ENCODE results near the gene CCNQ.

Gene CCNQ

GRCh38 chrX:153568451-153569011 is 30.4 kb downstream of the CCNQ start:
- H3K27me3 ChIP-seq (ENCODE audit: control insufficient read depth in 1 of 2, insufficient read depth in 2 of 2, low read length in 2 of 2) = peaks cover 0 to 13% of the 10 kb centered on the region in 2 donors
- H3K4me1 ChIP-seq (ENCODE audit: control insufficient read depth, insufficient read depth, low read length) = no peaks in the 10 kb centered on the region
- no peak overlapping the region for H3K9ac ChIP-seq (ENCODE audit: low read length in 2 of 2)
- no peak overlapping the region for H3K4me3 ChIP-seq (ENCODE audit: low read length in 2 of 2)
- no peaks in the 10 kb centered on the region for H3K36me3 ChIP-seq (ENCODE audit: control insufficient read depth in 2 of 2, insufficient read depth in 2 of 2, low read length in 2 of 2)
- no peaks in the 10 kb centered on the region for H3K9me3 ChIP-seq (ENCODE audit: control insufficient read depth in 2 of 2, low read length in 2 of 2)
- H3K27ac ChIP-seq (ENCODE audit: low read length) = no peak overlapping the region

- no peak overlapping the region for H3K27ac ChIP-seq (ENCODE audit: low read length)
- no peaks in the 10 kb centered on the region for H3K4me1 ChIP-seq (ENCODE audit: control insufficient read depth, insufficient read depth, low read length)
- no peaks in the 10 kb centered on the region for H3K36me3 ChIP-seq (ENCODE audit: control insufficient read depth in 2 of 2, insufficient read depth in 2 of 2, low read length in 2 of 2)
- H3K27me3 ChIP-seq (ENCODE audit: control insufficient read depth in 1 of 2, insufficient read depth in 2 of 2, low read length in 2 of 2) = peaks cover 0 to 8% of the 10 kb centered on the region in 2 donors
- H3K9ac ChIP-seq (ENCODE audit: low read length in 2 of 2) = no peak overlapping the region
- H3K4me3 ChIP-seq (ENCODE audit: low read length in 2 of 2) = no peak overlapping the region
- no peaks in the 10 kb centered on the region for H3K9me3 ChIP-seq (ENCODE audit: control insufficient read depth in 2 of 2, low read length in 2 of 2)
Observed at GRCh38 chrX:153565996-153566580, 32.9 kb downstream of the CCNQ start.

DNA sequence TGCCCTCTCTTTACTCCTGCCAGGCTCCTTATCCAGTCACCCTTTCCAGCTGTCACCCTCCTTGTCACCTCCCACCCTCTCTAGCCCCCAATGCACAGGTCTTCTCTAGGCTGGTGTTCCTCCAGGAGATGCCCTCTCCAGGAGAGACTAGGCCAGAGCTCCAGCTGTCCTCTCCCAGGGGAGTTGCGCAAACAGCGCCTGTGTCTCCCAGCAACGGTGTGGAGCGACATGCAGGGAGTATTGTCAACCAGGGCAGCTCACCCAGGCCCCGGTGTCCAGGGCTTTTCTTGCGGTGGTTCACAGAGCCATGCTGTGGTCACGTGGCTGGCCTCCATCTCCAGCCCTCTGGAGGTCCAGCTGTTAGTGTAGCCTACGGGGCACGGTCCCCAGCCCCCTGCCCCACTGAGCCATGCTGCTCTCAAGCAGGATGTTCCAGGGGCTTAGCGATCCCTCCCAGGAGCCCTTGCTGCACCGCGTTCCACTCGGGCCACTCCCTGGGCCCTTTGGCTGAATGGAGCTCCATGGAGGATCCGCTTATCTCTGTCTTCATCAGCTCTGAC is 34.8 kb downstream of the CCNQ start:
- no peaks in the 10 kb centered on the region for H3K9me3 ChIP-seq (ENCODE audit: control insufficient read depth in 2 of 2, low read length in 2 of 2)
- H3K4me3 ChIP-seq (ENCODE audit: low read length in 2 of 2) = no peak overlapping the region
- H3K4me1 ChIP-seq (ENCODE audit: control insufficient read depth, insufficient read depth, low read length) = no peaks in the 10 kb centered on the region
- no peaks in the 10 kb centered on the region for H3K36me3 ChIP-seq (ENCODE audit: control insufficient read depth in 2 of 2, insufficient read depth in 2 of 2, low read length in 2 of 2)
- no peak overlapping the region for H3K27ac ChIP-seq (ENCODE audit: low read length)
- peaks cover 0 to 6% of the 10 kb centered on the region in 2 donors for H3K27me3 ChIP-seq (ENCODE audit: control insufficient read depth in 1 of 2, insufficient read depth in 2 of 2, low read length in 2 of 2)
- H3K9ac ChIP-seq (ENCODE audit: low read length in 2 of 2) = no peak overlapping the region

DNA sequence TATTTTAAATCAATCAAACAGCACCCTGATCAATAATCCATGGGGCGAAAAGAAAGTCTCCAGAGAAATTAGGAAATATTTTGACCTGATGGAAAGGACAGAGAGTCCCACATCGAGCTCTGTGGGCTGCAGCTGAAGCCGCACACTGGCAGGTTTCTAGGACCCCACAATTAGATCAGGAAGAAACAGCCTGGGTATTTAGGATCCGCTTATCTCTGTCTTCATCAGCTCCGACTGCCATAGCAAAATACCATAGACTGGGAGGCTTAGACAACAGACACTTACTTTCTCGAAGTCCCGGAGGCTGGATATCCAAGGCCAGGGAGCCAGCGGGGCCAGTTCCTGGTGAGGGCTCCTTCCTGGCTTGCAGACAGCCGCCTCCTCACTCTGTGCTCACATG is 36.4 kb downstream of the CCNQ start:
- no peaks in the 10 kb centered on the region for H3K9me3 ChIP-seq (ENCODE audit: control insufficient read depth in 2 of 2, low read length in 2 of 2)
- no peak overlapping the region for H3K27ac ChIP-seq (ENCODE audit: low read length)
- H3K4me1 ChIP-seq (ENCODE audit: control insufficient read depth, insufficient read depth, low read length) = no peaks in the 10 kb centered on the region
- no peaks in the 10 kb centered on the region for H3K36me3 ChIP-seq (ENCODE audit: control insufficient read depth in 2 of 2, insufficient read depth in 2 of 2, low read length in 2 of 2)
- H3K27me3 ChIP-seq (ENCODE audit: control insufficient read depth in 1 of 2, insufficient read depth in 2 of 2, low read length in 2 of 2) = peaks cover 0 to 5% of the 10 kb centered on the region in 2 donors
- H3K4me3 ChIP-seq (ENCODE audit: low read length in 2 of 2) = no peak overlapping the region
- H3K9ac ChIP-seq (ENCODE audit: low read length in 2 of 2) = no peak overlapping the region

GRCh38 chrX:153561337-153561736 is 37.6 kb downstream of the CCNQ start:
- H3K9me3 ChIP-seq (ENCODE audit: control insufficient read depth in 2 of 2, low read length in 2 of 2) = no peaks in the 10 kb centered on the region
- no peaks in the 10 kb centered on the region for H3K36me3 ChIP-seq (ENCODE audit: control insufficient read depth in 2 of 2, insufficient read depth in 2 of 2, low read length in 2 of 2)
- H3K4me3 ChIP-seq (ENCODE audit: low read length in 2 of 2) = no peak overlapping the region
- H3K27ac ChIP-seq (ENCODE audit: low read length) = no peak overlapping the region
- H3K27me3 ChIP-seq (ENCODE audit: control insufficient read depth in 1 of 2, insufficient read depth in 2 of 2, low read length in 2 of 2) = peaks cover 0 to 7% of the 10 kb centered on the region in 2 donors
- no peak overlapping the region for H3K9ac ChIP-seq (ENCODE audit: low read length in 2 of 2)
- H3K4me1 ChIP-seq (ENCODE audit: control insufficient read depth, insufficient read depth, low read length) = no peaks in the 10 kb centered on the region

DNA sequence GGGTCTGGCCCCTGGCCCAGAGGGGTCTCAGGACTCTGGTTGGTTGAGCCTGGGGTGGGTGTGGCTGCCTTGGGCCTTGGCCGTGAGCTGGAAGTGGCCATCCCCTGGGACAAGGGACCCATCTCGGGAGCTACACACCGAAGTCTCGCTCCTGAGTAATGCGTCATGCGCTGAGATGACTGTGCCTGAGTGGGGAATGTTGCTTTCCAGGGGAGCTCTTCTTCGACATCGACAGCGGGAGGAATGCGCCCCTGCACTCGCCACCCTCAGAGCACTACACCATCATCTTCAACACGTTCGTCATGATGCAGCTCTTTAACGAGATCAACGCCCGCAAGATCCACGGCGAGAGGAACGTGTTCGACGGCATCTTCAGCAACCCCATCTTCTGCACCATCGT is 38.5 kb downstream of the CCNQ start:
- H3K4me1 ChIP-seq (ENCODE audit: control insufficient read depth, insufficient read depth, low read length) = no peaks in the 10 kb centered on the region
- H3K36me3 ChIP-seq (ENCODE audit: control insufficient read depth in 2 of 2, insufficient read depth in 2 of 2, low read length in 2 of 2) = no peaks in the 10 kb centered on the region
- H3K4me3 ChIP-seq (ENCODE audit: low read length in 2 of 2) = no peak overlapping the region
- H3K9ac ChIP-seq (ENCODE audit: low read length in 2 of 2) = no peak overlapping the region
- no peak overlapping the region for H3K27ac ChIP-seq (ENCODE audit: low read length)
- no peaks in the 10 kb centered on the region for H3K9me3 ChIP-seq (ENCODE audit: control insufficient read depth in 2 of 2, low read length in 2 of 2)
- H3K27me3 ChIP-seq (ENCODE audit: control insufficient read depth in 1 of 2, insufficient read depth in 2 of 2, low read length in 2 of 2) = peaks cover 0 to 7% of the 10 kb centered on the region in 2 donors

GRCh38 chrX:153560000-153560399 is 38.9 kb downstream of the CCNQ start:
- Histone ChIP-seq H3K9ac (ENCODE audit: low read length in 2 of 2) (no peak overlapping the region), H3K27me3 (ENCODE audit: control insufficient read depth in 1 of 2, insufficient read depth in 2 of 2, low read length in 2 of 2) (peaks cover 0 to 9% of the 10 kb centered on the region in 2 donors), H3K36me3 (ENCODE audit: control insufficient read depth in 2 of 2, insufficient read depth in 2 of 2, low read length in 2 of 2) (no peaks in the 10 kb centered on the region)

DNA sequence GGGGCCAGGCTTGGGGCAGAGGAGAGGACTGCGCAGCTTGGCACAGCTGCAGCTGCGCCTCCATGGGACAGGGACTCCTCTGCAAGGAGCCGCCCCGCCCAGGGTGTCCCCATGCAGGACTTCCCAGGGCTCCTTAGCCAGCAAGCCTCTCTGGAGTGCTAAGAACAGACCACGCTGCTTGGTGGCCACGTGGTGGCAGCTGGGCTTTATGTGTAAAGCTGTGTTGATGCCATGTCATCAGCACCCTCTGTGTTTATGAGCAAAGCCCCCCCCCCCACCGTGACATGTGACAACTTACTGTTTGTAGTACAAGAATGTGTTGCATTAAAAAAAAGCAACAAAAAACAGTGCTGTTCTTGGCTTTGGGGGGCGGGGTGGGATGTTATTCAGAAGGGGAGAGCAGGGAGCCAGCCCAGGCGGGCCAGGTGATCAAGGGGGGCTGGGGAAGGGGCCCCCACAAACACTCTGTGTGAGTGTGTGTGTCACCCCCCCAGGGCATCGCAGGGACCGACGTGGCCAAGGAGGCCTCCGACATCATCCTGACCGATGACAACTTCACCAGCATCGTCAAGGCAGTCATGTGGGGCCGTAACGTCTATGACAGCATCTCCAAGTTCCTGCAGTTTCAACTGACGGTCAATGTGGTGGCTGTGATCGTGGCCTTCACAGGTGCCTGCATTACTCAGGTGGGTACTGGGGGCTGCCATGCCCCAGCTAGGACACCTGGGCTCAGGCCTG is 41.2 kb downstream of the CCNQ start:
- Histone ChIP-seq H3K4me3 (ENCODE audit: low read length in 2 of 2) (no peak overlapping the region), H3K36me3 (ENCODE audit: control insufficient read depth in 2 of 2, insufficient read depth in 2 of 2, low read length in 2 of 2) (no peaks in the 10 kb centered on the region), H3K27ac (ENCODE audit: low read length) (no peak overlapping the region), H3K9me3 (ENCODE audit: control insufficient read depth in 2 of 2, low read length in 2 of 2) (no peaks in the 10 kb centered on the region), H3K9ac (ENCODE audit: low read length in 2 of 2) (no peak overlapping the region), H3K4me1 (ENCODE audit: control insufficient read depth, insufficient read depth, low read length) (peaks cover 3% of the 10 kb centered on the region), H3K27me3 (ENCODE audit: control insufficient read depth in 1 of 2, insufficient read depth in 2 of 2, low read length in 2 of 2) (peaks cover 0 to 12% of the 10 kb centered on the region in 2 donors)

More at GRCh38 chrX:153560000-153560399, 38.9 kb downstream of the CCNQ start:
- H3K27ac ChIP-seq (ENCODE audit: low read length) = no peak overlapping the region
- H3K4me3 ChIP-seq (ENCODE audit: low read length in 2 of 2) = no peak overlapping the region
- peaks cover under 1% of the 10 kb centered on the region for H3K4me1 ChIP-seq (ENCODE audit: control insufficient read depth, insufficient read depth, low read length)
- H3K9me3 ChIP-seq (ENCODE audit: control insufficient read depth in 2 of 2, low read length in 2 of 2) = no peaks in the 10 kb centered on the region

GRCh38 chrX:153556767-153557166 is 42.2 kb downstream of the CCNQ start:
- H3K9me3 ChIP-seq (ENCODE audit: control insufficient read depth in 2 of 2, low read length in 2 of 2) = no peaks in the 10 kb centered on the region
- peaks cover 0 to 18% of the 10 kb centered on the region in 2 donors for H3K27me3 ChIP-seq (ENCODE audit: control insufficient read depth in 1 of 2, insufficient read depth in 2 of 2, low read length in 2 of 2)
- H3K4me1 ChIP-seq (ENCODE audit: control insufficient read depth, insufficient read depth, low read length) = peaks cover 3% of the 10 kb centered on the region
- H3K9ac ChIP-seq (ENCODE audit: low read length in 2 of 2) = no peak overlapping the region
- H3K27ac ChIP-seq (ENCODE audit: low read length) = no peak overlapping the region
- no peak overlapping the region for H3K4me3 ChIP-seq (ENCODE audit: low read length in 2 of 2)
- no peaks in the 10 kb centered on the region for H3K36me3 ChIP-seq (ENCODE audit: control insufficient read depth in 2 of 2, insufficient read depth in 2 of 2, low read length in 2 of 2)

- H3K9ac ChIP-seq (ENCODE audit: low read length in 2 of 2) = no peak overlapping the region
- H3K27ac ChIP-seq (ENCODE audit: low read length) = no peak overlapping the region
Observed at GRCh38 chrX:153554519-153555167, 44.3 kb downstream of the CCNQ start.

More at GRCh38 chrX:153554519-153555167, 44.3 kb downstream of the CCNQ start:
- no peaks in the 10 kb centered on the region for H3K9me3 ChIP-seq (ENCODE audit: control insufficient read depth in 2 of 2, low read length in 2 of 2)
- peaks cover 0 to 17% of the 10 kb centered on the region in 2 donors for H3K27me3 ChIP-seq (ENCODE audit: control insufficient read depth in 1 of 2, insufficient read depth in 2 of 2, low read length in 2 of 2)
- no peaks in the 10 kb centered on the region for H3K36me3 ChIP-seq (ENCODE audit: control insufficient read depth in 2 of 2, insufficient read depth in 2 of 2, low read length in 2 of 2)
- peaks cover 3% of the 10 kb centered on the region for H3K4me1 ChIP-seq (ENCODE audit: control insufficient read depth, insufficient read depth, low read length)
- no peak overlapping the region for H3K4me3 ChIP-seq (ENCODE audit: low read length in 2 of 2)

Data from stomach smooth muscle (tissue), 2 donors.